Upper lobe of left lung (tissue), 4 donors: ENCODE data around the gene NT5C2.

ENCODE experiments used
- EP300 ChIP-seq, 4 donors: sonication (generic); formaldehyde crosslinking; IDR thresholded peaks; one replicate each; pipeline ENCODE4 v1.5.1; 2017; ENCODE audit warnings: antibody characterized with exemption in 4 of 4, control low read depth in 2 of 4
- POLR2AphosphoS5 ChIP-seq, 2 donors: sonication (generic); formaldehyde crosslinking; IDR thresholded peaks; one replicate each; pipeline ENCODE4 v1.5.1; 2017; ENCODE audit warnings: antibody characterized with exemption in 2 of 2

DNA sequence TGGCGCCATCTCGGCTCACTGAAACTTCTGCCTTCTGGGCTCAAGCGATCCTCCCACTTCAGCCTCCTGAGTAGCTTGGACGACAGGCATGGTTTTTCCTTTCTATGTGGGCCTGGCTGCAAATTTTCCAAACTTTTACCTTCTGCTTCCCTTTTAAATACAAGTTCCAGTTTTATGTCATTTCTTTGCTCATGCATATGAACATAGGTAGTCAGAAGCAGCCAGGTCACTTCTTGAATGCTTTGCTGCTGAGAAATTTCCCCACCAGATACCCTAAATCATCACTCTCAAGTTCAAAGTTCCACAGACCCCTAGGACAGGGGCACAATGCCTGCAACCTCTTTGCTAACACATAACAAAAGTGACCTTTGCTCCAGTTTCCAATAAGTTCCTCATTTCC, 31.1 kb upstream of the NT5C2 start:
- TF ChIP-seq POLR2AphosphoS5 (IDR thresholded peaks at IDR 0.05), result no peak
- no peak for TF ChIP-seq EP300 (IDR thresholded peaks at IDR 0.05)
